ENCODE data around the gene CCDC148. TPM values are rescaled to one million over a fixed set of nuclear protein-coding genes. Genes with fewer than 3 reads are reported as not detected.
"Not testable (repeated sequence)": the region's sequence is repeated elsewhere in the genome, so short reads cannot be mapped to it uniquely, and the experiment has no call there.

Gene CCDC148
- total and polyA plus RNA-seq, 10 of the 15 experiments (the other 5 are each of a cell fraction or from before 2014, with no cell fraction given) = 0.07 to 0.30 (median 0.18) TPM; not detected in 7

GRCh38 chr2:158478237-158478636 is 21.7 kb upstream of the CCDC148 start:
- RAD21 ChIA-PET (ENCODE audit: unreplicated experiment) = no interaction called here

GRCh38 chr2:158477202-158477601 is 20.6 kb upstream of the CCDC148 start:
- no peaks in the 10 kb centered on the region for H4K20me1 ChIP-seq (ENCODE audit: control insufficient read depth, insufficient read depth)
- H3K4me2 ChIP-seq (ENCODE audit: control insufficient read depth, insufficient read depth) = no peak overlapping the region
- H3K36me3 ChIP-seq (ENCODE audit: control insufficient read depth in 2 of 2, insufficient read depth in 2 of 2, low read length in 1 of 2) = no peaks in the 10 kb centered on the region
- H2AFZ ChIP-seq (ENCODE audit: control insufficient read depth, low read depth, low read length) = peak overlapping the region; percentile 51; the same call in 1 of the 2 replicates
- H3K27me3 ChIP-seq (replicated peaks in 1 of 2; ENCODE audit: control insufficient read depth in 2 of 2, insufficient read depth in 2 of 2, low read length in 1 of 2) = no peaks in the 10 kb centered on the region
- TF ChIP-seq ZNF592 (IDR thresholded peaks at IDR 0.05) = no peak
- TF ChIP-seq SPI1 (IDR thresholded peaks at IDR 0.05; ENCODE audit: borderline replicate concordance, insufficient read depth, low read depth, low read length) = peak; percentile 36; the same call in 1 of the 2 replicates
- H3K4me3 ChIP-seq = no peak overlapping the region
- no TSS peak for BruUV-seq (replicated peaks)
- POLR2A ChIA-PET = no interaction called here
- in situ Hi-C loops (cut with MboI) = no loop called here
- H3K9ac ChIP-seq (ENCODE audit: control insufficient read depth, insufficient read depth, low read length) = no peak overlapping the region
- FAIRE-seq = no peak
- intact Hi-C loops (cut with micrococcal nuclease; ENCODE audit: unreplicated experiment) = no loop called here
- no peak for DNase-seq (ENCODE audit: low read depth, low spot score)
- no peaks in the 10 kb centered on the region for H3K79me2 ChIP-seq (ENCODE audit: control insufficient read depth, insufficient read depth, low read length)
- SMC1A ChIA-PET (ENCODE audit: uncharacterized antibody, unreplicated experiment) = no interaction called here
- CTCF ChIA-PET = interaction anchor here (0.6 to 5.4 kb wide), 3 partner anchors 13 to 934 kb away, joined by 3 to 24 read pairs (median 4); no protein-coding TSS in a partner anchor
- H3K27ac ChIP-seq (ENCODE audit: control insufficient read depth, insufficient read depth) = no peak overlapping the region
- H3K4me1 ChIP-seq (ENCODE audit: control insufficient read depth, insufficient read depth, low read length) = no peaks in the 10 kb centered on the region
- no peak for ATAC-seq
- RAD21 ChIA-PET (ENCODE audit: unreplicated experiment) = no interaction called here
- WGBS (ENCODE audit: insufficient coverage, insufficient replicate concordance, low lambda C conversion rate, missing lambda C conversion rate) = 91% methylated on average over 3 of the region's 3 CpGs
- H3K9me3 ChIP-seq (replicated peaks; ENCODE audit: control insufficient read depth, insufficient read depth, low read length) = no peaks in the 10 kb centered on the region

More at GRCh38 chr2:158478237-158478636, 21.7 kb upstream of the CCDC148 start:
- no TSS peak for BruUV-seq (replicated peaks)
- FAIRE-seq (no peak), DNase-seq (ENCODE audit: low read depth, low spot score) (no peak), ATAC-seq (no peak)
- Histone ChIP-seq H3K4me3 (no peak overlapping the region), H2AFZ (ENCODE audit: control insufficient read depth, low read depth, low read length) (no peak overlapping the region), H3K4me2 (ENCODE audit: control insufficient read depth, insufficient read depth) (no peak overlapping the region), H4K20me1 (ENCODE audit: control insufficient read depth, insufficient read depth) (no peaks in the 10 kb centered on the region), H3K79me2 (ENCODE audit: control insufficient read depth, insufficient read depth, low read length) (no peaks in the 10 kb centered on the region), H3K4me1 (ENCODE audit: control insufficient read depth, insufficient read depth, low read length) (no peaks in the 10 kb centered on the region), H3K27me3 (replicated peaks in 1 of 2; ENCODE audit: control insufficient read depth in 2 of 2, insufficient read depth in 2 of 2, low read length in 1 of 2) (no peaks in the 10 kb centered on the region), H3K27ac (ENCODE audit: control insufficient read depth, insufficient read depth) (no peak overlapping the region), H3K9ac (ENCODE audit: control insufficient read depth, insufficient read depth, low read length) (no peak overlapping the region), H3K36me3 (ENCODE audit: control insufficient read depth in 2 of 2, insufficient read depth in 2 of 2, low read length in 1 of 2) (no peaks in the 10 kb centered on the region), H3K9me3 (replicated peaks; ENCODE audit: control insufficient read depth, insufficient read depth, low read length) (no peaks in the 10 kb centered on the region)
- SMC1A ChIA-PET (ENCODE audit: uncharacterized antibody, unreplicated experiment) = no interaction called here
- TF ChIP-seq RUNX3 (IDR thresholded peaks at IDR 0.05; ENCODE audit: low read length) (peak; percentile 30; the same call in 1 of the 2 replicates), USF2 (IDR thresholded peaks at IDR 0.05; ENCODE audit: borderline replicate concordance, low read depth, low read length) (no peak)
- CTCF ChIA-PET = interaction anchor here (1.1 to 5.4 kb wide), 2 partner anchors 9 to 14 kb away, joined by 5 to 24 read pairs; no protein-coding TSS in a partner anchor
- POLR2A ChIA-PET = no interaction called here
- WGBS (ENCODE audit: insufficient coverage, insufficient replicate concordance, low lambda C conversion rate, missing lambda C conversion rate) = 97% methylated on average over 6 of the region's 6 CpGs
- intact Hi-C loops (cut with micrococcal nuclease; ENCODE audit: unreplicated experiment) (no loop called here), in situ Hi-C loops (cut with MboI) (no loop called here)

- H3K9ac ChIP-seq (ENCODE audit: control insufficient read depth, insufficient read depth, low read length); RAD21 ChIA-PET (ENCODE audit: unreplicated experiment); H3K79me2 ChIP-seq (ENCODE audit: control insufficient read depth, insufficient read depth, low read length); SMC1A ChIA-PET (ENCODE audit: uncharacterized antibody, unreplicated experiment); ATAC-seq; BruUV-seq (replicated peaks); intact Hi-C loops (cut with micrococcal nuclease; ENCODE audit: unreplicated experiment); in situ Hi-C loops (cut with MboI); H3K4me1 ChIP-seq (ENCODE audit: control insufficient read depth, insufficient read depth, low read length); H3K9me3 ChIP-seq (replicated peaks; ENCODE audit: control insufficient read depth, insufficient read depth, low read length); FAIRE-seq; H3K27me3 ChIP-seq (replicated peaks in 1 of 2; ENCODE audit: control insufficient read depth in 2 of 2, insufficient read depth in 2 of 2, low read length in 1 of 2); H3K4me2 ChIP-seq (ENCODE audit: control insufficient read depth, insufficient read depth); H3K4me3 ChIP-seq; H3K27ac ChIP-seq (ENCODE audit: control insufficient read depth, insufficient read depth); POLR2A ChIA-PET; H4K20me1 ChIP-seq (ENCODE audit: control insufficient read depth, insufficient read depth); H2AFZ ChIP-seq (ENCODE audit: control insufficient read depth, low read depth, low read length); H3K36me3 ChIP-seq (ENCODE audit: control insufficient read depth in 2 of 2, insufficient read depth in 2 of 2, low read length in 1 of 2); DNase-seq (ENCODE audit: low read depth, low spot score): not testable (repeated sequence)
- CTCF ChIA-PET = interaction anchor here (5.4 kb wide), 1 partner anchor 10 kb away, joined by 24 read pairs; no protein-coding TSS in a partner anchor
- 96% methylated on average over 3 of the region's 3 CpGs for WGBS (ENCODE audit: insufficient coverage, insufficient replicate concordance, low lambda C conversion rate, missing lambda C conversion rate)
Measured at GRCh38 chr2:158474526-158475011, 18.0 kb upstream of the CCDC148 start.
